IPS-18a (cell line): ENCODE measurements around the gene LGSN.
"Not testable (repeated sequence)": the region's sequence is repeated elsewhere in the genome, so short reads cannot be mapped to it uniquely, and the experiment has no call there.

ENCODE experiments used
- H3K27ac ChIP-seq: one replicate; pipeline ENCODE4 v1.5.1; 2013; ENCODE audit warnings: low read length
- H3K27me3 ChIP-seq: one replicate; pipeline ENCODE4 v1.6.1; 2013; ENCODE audit warnings: mild to moderate bottlenecking, low read length; ENCODE audit not compliant: control insufficient read depth, insufficient read depth
- H3K36me3 ChIP-seq: one replicate; pipeline ENCODE4 v1.6.1; 2013; ENCODE audit warnings: low read depth, low read length; ENCODE audit not compliant: control insufficient read depth
- H3K4me1 ChIP-seq: one replicate; pipeline ENCODE4 v1.6.1; 2013; ENCODE audit warnings: low read depth, low read length; ENCODE audit not compliant: control insufficient read depth
- H3K4me3 ChIP-seq: one replicate; pipeline ENCODE4 v1.5.1; 2013; ENCODE audit warnings: low read length
- H3K9ac ChIP-seq: one replicate; pipeline ENCODE4 v1.6.1; 2013; ENCODE audit warnings: mild to moderate bottlenecking, low read length, moderate library complexity
- H3K9me3 ChIP-seq: one replicate; pipeline ENCODE4 v1.6.1; 2013; ENCODE audit warnings: low read depth, low read length; ENCODE audit not compliant: control insufficient read depth

The LGSN gene

GRCh38 chr6:63230027-63230426 lies 89.8 kb downstream of the LGSN start:
- H3K36me3 ChIP-seq, H3K9me3 ChIP-seq, H3K27me3 ChIP-seq, H3K9ac ChIP-seq, H3K27ac ChIP-seq, H3K4me1 ChIP-seq, H3K4me3 ChIP-seq: not testable (repeated sequence)

- H3K9me3 ChIP-seq, H3K9ac ChIP-seq, H3K27ac ChIP-seq, H3K36me3 ChIP-seq, H3K27me3 ChIP-seq, H3K4me3 ChIP-seq, H3K4me1 ChIP-seq: not testable (repeated sequence)
Observed at GRCh38 chr6:63227928-63228894, 91.6 kb downstream of the LGSN start.

- not testable (repeated sequence) for H3K9me3 ChIP-seq, H3K27me3 ChIP-seq, H3K4me3 ChIP-seq, H3K36me3 ChIP-seq, H3K27ac ChIP-seq, H3K4me1 ChIP-seq, H3K9ac ChIP-seq
Observed at GRCh38 chr6:63225987-63226386, 93.8 kb downstream of the LGSN start.
